HG02642 (cell line): ENCODE results near the gene LCN10.
"Not testable (repeated sequence)": the region's sequence is repeated elsewhere in the genome, so short reads cannot be mapped to it uniquely, and the experiment has no call there.

Source experiments
- ATAC-seq: cut with Tn5 transposase; IDR thresholded peaks from one replicate; pipeline ENCODE4 v1.9.1; 2021; ENCODE audit warnings: mild to moderate bottlenecking; ENCODE audit not compliant: unreplicated experiment, poor library complexity

The LCN10 gene

GRCh38 chr9:136773386-136774044, 30.8 kb upstream of the LCN10 start:
- no peak for ATAC-seq

- ATAC-seq = no peak
Measured at GRCh38 chr9:136771907-136772415, 29.2 kb upstream of the LCN10 start.

- no peak for ATAC-seq
Measured at GRCh38 chr9:136769710-136770191, 27.0 kb upstream of the LCN10 start.

GRCh38 chr9:136766410-136767120, 23.8 kb upstream of the LCN10 start:
- not testable (repeated sequence) for ATAC-seq

- ATAC-seq = not testable (repeated sequence)
Measured at GRCh38 chr9:136765745-136766409, 23.1 kb upstream of the LCN10 start.

GRCh38 chr9:136765041-136765440, 22.3 kb upstream of the LCN10 start:
- no peak for ATAC-seq

- ATAC-seq = no peak
Measured at GRCh38 chr9:136764301-136764891, 21.7 kb upstream of the LCN10 start, which contains the start of gene LCN15. Gene LCN15, minus strand, starts transcription at chr9:136764518. Its CDS starts 30 bp downstream, at chr9:136764488.

GRCh38 chr9:136763649-136764035, 20.9 kb upstream of the LCN10 start:
- ATAC-seq = no peak

- no peak for ATAC-seq
Measured at GRCh38 chr9:136762915-136763648, 20.3 kb upstream of the LCN10 start.

- no peak for ATAC-seq
Measured at GRCh38 chr9:136762221-136762691, 19.5 kb upstream of the LCN10 start.

GRCh38 chr9:136761545-136761981, 18.8 kb upstream of the LCN10 start:
- no peak for ATAC-seq

GRCh38 chr9:136760834-136761544, 18.2 kb upstream of the LCN10 start:
- not testable (repeated sequence) for ATAC-seq

- ATAC-seq = no peak
Measured at GRCh38 chr9:136760424-136760823, 17.7 kb upstream of the LCN10 start.

- no peak for ATAC-seq
Measured at GRCh38 chr9:136759436-136760325, 16.9 kb upstream of the LCN10 start.

- no peak for ATAC-seq
Measured at GRCh38 chr9:136759001-136759400, 16.3 kb upstream of the LCN10 start.

- ATAC-seq = no peak
Measured at GRCh38 chr9:136757751-136758140, 15.0 kb upstream of the LCN10 start.

GRCh38 chr9:136757328-136757727, 14.6 kb upstream of the LCN10 start:
- ATAC-seq = no peak

GRCh38 chr9:136756836-136757235, 14.1 kb upstream of the LCN10 start:
- no peak for ATAC-seq
